HT1080 (cell line): ENCODE measurements around the gene MERTK. TPM values are rescaled to one million over a fixed set of nuclear protein-coding genes. Genes with fewer than 3 reads are reported as not detected.
"Not testable (repeated sequence)": the region's sequence is repeated elsewhere in the genome, so short reads cannot be mapped to it uniquely, and the experiment has no call there.

ENCODE experiments used
- DNase-seq: peaks from one replicate; pipeline ENCODE4 v3.0.0-alpha.2; 2015; ENCODE audit warnings: low read depth
- small RNA-seq: library from RNA; depleted of rRNA; stranded (forward); fragments of <200 nt; gene quantifications from one replicate; pipeline ENCODE3, GENCODE V24; 2014
- total RNA-seq: library from RNA; depleted of rRNA; stranded (reverse); fragments of >200 nt; shearing (Covaris generic); gene quantifications from 2 replicates; pipeline ENCODE4 v1.2.3, GENCODE V29; 2014; rRNA removed

Gene MERTK
- total RNA-seq, 1 experiment from 2014 or later = 3.2 TPM

DNA sequence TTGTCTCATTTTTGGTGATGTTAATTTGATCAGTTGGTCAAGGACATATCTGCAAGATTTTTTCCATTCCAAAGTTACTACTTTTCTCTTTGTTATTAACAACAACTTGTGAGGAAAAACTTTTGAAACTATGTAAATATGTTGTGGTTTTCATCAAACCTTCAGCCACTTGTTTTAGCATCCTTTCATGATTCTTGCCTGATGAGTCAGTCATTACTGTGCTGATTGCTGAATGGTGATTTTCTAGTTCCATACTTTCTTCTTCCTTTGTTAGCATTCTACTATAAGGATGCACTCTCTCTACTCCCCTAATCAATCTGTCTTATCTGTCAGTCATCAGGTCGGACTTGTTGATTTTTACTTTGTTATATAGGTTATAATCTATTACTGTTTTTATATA, 167.6 kb downstream of the MERTK start:
- peak; percentile 60 for DNase-seq

GRCh38 chr2:112069794-112070193, 171.4 kb downstream of the MERTK start:
- DNase-seq = not testable (repeated sequence)

DNA sequence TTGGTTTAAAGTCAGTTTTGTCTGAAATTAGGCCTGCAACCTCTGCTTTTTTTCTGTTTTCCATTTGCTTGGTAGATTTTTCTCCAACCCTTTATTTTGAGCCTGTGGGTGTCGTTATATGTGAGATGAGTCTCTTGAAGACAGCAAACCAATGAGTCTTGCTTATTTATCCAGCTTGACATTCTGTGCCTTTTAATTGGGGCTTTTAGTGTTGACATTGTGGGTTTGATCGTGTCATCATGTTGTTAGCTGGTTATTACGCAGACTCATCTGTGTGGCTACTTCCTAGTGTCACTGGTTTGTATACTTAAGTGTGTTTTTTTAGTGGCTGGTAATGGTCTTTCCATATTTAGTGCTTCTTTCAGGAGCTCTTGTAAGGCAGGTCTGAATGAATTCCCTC, 175.5 kb downstream of the MERTK start:
- no peak for DNase-seq

GRCh38 chr2:112074506-112074905, 176.1 kb downstream of the MERTK start:
- DNase-seq = no peak

DNA sequence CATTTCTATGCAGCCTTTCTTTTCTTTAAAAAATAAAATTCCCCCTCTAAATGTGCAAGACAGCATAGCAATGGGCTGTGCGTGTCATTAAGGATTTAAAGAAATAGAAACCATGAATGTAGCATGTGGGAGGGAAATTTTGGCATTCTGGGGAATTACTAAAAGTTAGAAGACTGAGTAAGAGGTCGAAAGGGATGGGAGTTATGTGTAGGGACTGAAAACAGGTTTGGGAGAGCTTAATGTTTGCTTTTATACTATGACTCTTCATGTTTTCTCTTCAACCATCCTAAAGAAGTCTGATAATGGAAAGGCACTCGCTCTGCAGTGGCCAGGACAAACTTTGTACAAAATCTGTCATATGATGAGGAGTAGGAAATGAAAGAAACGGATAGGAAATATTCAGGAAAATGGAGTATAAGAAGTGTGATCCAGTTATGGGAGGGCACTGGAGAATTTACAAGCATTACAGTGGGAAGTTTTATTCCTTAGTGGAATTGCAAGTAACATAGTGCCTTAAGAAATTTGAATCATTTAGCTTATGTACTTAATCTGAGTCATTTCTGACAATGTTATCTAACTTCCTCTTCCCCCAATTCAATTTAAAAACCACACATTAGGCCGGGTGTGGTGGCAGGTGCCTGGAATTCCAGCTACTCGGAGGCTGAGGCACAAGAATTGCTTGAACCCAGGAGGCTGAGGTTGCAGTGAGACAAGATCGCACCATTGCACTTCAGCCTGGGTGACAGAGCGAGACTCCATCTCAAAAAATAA, 177.3 kb downstream of the MERTK start:
- peak; percentile 80 for DNase-seq

- DNase-seq = peak; percentile 7
These were observed 179.4 kb downstream of the MERTK start for GRCh38 chr2:112077814-112078213.

Small RNAs within 50 kb of the gene (small RNA-seq; reads per million reads assigned to genes)
- gene RN7SL297P = not detected

Other genes with a start within 250 kb of the MERTK start
- gene ANAPC1, start 14.4 kb upstream of the MERTK start, total RNA-seq = 78.4 and 108 TPM in 2 replicates
- gene TMEM87B, start 156.7 kb downstream of the MERTK start, total RNA-seq = 11.7 and 15.4 TPM in 2 replicates
- 0.03 TPM in 2 replicates for gene FBLN7, start 239.8 kb downstream of the MERTK start, total RNA-seq